IPS-18c (cell line): ENCODE results near the gene CCN6.

Experiments
- H3K4me3 ChIP-seq: 2 replicates; pipeline ENCODE4 v1.7.0; 2013; ENCODE audit warnings: low read depth, mild to moderate bottlenecking, low read length, moderate library complexity; ENCODE audit not compliant: insufficient read depth
- H3K9me3 ChIP-seq: one replicate; pipeline ENCODE4 v1.6.1; 2013; ENCODE audit warnings: mild to moderate bottlenecking, low read length, moderate library complexity; ENCODE audit not compliant: control insufficient read depth, insufficient read depth

CCN6 gene

DNA sequence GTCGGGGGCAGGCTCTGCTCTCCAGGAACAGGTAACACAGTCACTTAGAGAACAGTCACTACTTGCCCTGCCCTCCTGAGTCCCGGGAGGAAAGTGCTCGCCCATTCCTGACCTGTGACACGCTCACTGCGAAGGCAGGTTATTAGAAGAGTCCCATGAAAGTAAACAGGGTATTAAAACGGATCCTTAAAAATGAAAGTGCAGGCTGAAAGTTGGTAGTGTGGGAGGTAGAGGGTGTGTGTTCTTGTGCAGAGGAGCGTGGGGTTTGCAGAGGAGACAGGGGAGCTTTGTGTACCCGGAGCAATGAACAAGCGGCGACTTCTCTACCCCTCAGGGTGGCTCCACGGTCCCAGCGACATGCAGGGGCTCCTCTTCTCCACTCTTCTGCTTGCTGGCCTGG, at the start of gene CCN6:
Gene CCN6 (plus strand): TSS at position 104 of the 400 bp plus-strand sequence. CDS start 254 bp downstream, at position 358.
- Histone ChIP-seq H3K4me3 (no peak within 1 kb of the TSS), H3K9me3 (no peaks in the 10 kb centered on the region)

GRCh38 chr6:112004201-112005012, 49.5 kb upstream of the CCN6 start:
- no peak overlapping the region for H3K4me3 ChIP-seq
- no peaks in the 10 kb centered on the region for H3K9me3 ChIP-seq

GRCh38 chr6:112005013-112005371, 48.9 kb upstream of the CCN6 start:
- Histone ChIP-seq H3K4me3 (no peak overlapping the region), H3K9me3 (no peaks in the 10 kb centered on the region)

GRCh38 chr6:112007254-112007653, 46.6 kb upstream of the CCN6 start:
- Histone ChIP-seq H3K9me3 (no peaks in the 10 kb centered on the region), H3K4me3 (no peak overlapping the region)

DNA sequence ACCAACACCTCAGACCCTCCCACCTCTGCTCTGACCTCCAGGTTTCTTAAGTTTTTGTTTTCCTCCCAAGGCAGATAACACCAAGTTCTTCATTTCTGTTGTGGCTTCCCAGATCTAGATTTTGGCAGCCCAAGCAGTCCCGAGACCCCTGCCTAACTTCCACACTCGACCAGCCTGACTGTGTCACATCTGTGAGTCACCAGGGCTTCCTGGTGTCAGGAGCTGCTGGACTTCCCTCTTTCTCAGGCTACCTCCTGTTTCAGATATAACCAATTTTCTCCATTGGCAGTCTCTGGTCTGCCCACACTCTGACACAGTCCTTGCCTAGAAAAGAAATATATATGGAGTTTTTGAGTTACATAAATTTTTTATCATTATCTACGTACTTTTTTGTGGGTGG, 46.1 kb upstream of the CCN6 start:
- Histone ChIP-seq H3K9me3 (no peaks in the 10 kb centered on the region), H3K4me3 (no peak overlapping the region)

- Histone ChIP-seq H3K9me3 (no peaks in the 10 kb centered on the region), H3K4me3 (no peak overlapping the region)
Observed at GRCh38 chr6:112008482-112008881, 45.4 kb upstream of the CCN6 start.

GRCh38 chr6:112010328-112010727, 43.6 kb upstream of the CCN6 start:
- Histone ChIP-seq H3K4me3 (no peak overlapping the region), H3K9me3 (no peaks in the 10 kb centered on the region)

GRCh38 chr6:112013051-112013450, 40.9 kb upstream of the CCN6 start:
- H3K9me3 ChIP-seq, result no peaks in the 10 kb centered on the region
- H3K4me3 ChIP-seq, result no peak overlapping the region

DNA sequence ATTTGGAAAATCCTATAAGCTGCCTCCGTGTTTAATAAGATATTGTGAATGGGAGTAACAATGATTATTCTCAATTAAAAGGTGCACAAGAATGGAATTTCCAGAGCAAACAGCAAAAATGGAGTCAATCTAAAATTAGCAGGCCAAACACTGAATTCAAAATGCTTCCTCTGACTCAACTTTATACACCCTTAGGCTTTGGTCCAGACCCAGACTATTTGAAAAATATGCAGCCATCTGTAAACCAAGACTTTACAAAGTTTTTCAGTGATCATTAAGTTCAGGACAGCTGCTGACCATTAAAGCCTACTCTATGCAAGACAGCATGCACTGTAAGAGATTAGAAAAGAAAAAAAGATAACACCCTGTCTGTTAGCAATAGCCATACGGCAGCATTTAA, 39.4 kb upstream of the CCN6 start:
- Histone ChIP-seq H3K9me3 (no peaks in the 10 kb centered on the region), H3K4me3 (no peak overlapping the region)

DNA sequence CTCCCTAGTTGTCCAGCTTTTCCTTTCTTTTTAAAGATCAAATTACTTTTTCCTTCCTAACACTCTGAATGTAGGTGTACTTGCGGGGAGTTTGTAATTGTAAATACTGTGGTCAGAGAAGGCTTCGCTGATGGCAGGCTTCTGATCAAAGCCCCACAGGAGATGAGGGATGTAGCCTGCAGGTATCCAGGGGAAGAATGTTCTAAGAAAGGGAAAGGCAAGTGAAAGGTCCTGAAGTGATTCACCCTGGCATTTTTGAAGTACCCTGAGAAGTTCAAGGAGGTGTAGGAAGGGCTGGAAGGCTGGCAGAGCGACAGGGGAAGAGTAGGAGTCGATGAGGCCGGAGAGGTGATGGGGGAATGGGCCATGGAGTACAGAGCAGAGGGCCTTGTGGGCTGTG, 38.2 kb upstream of the CCN6 start:
- H3K4me3 ChIP-seq, result no peak overlapping the region

DNA sequence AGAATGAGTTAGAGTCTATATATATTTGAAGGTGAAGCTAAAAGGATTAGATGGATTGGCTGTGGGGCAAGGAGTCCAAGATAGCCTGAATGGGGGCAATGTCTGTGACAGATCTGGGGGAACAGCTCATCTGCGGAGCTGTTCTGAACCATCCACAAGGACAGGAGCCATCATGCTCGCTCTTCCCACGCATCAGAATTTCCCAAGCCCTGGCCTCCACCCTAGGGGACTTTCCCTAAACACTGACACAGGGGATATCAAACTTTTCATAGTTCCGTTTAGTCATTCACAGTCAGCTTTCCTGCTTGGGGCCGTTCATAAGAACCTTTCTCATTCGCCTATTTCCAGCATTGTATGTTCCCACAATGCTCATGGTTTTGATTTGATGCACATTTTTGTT, 37.6 kb upstream of the CCN6 start:
- H3K4me3 ChIP-seq, result no peak overlapping the region
- H3K9me3 ChIP-seq, result no peaks in the 10 kb centered on the region

More for the DNA sequence above, 38.2 kb upstream of the CCN6 start:
- no peaks in the 10 kb centered on the region for H3K9me3 ChIP-seq

GRCh38 chr6:112017169-112017568, 36.7 kb upstream of the CCN6 start:
- no peaks in the 10 kb centered on the region for H3K9me3 ChIP-seq
- H3K4me3 ChIP-seq, result no peak overlapping the region

DNA sequence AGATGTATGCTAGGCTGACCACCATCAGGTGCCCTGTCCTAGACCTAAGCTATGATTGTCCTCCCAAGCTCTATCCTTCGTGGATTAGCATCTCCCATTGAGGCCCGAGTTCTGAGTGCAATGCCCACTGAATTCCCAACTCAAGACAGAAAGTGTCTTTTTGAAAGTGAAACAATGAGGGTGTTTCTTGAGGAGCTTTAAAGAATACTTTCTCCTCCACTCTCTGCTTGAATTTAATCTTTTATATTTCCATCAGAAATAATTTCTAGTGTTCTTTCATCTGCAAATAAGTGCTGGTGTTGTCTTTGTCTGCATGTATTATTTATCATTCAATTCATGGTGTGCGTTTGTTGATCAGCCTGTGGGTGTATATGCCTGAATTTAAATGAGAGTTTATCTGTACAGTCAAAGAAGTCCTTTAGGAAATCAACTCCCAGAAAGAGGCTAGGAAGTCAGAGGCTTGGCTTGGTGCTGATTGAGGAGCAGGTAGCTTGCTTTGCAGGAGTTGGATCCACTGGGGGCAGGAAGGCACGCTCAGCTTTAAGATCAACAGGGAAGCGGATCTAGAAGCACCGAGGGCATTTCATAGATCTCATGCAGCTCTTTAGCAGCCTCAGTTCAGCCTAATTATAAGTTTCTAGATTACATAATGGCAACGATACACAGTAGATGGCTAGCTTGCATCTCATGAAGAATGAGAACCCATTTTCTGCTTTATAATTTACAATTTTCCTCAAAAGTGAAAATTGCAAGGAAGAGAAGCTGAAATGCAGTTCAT, 36.0 kb upstream of the CCN6 start:
- H3K4me3 ChIP-seq, result no peak overlapping the region
- H3K9me3 ChIP-seq, result no peaks in the 10 kb centered on the region

DNA sequence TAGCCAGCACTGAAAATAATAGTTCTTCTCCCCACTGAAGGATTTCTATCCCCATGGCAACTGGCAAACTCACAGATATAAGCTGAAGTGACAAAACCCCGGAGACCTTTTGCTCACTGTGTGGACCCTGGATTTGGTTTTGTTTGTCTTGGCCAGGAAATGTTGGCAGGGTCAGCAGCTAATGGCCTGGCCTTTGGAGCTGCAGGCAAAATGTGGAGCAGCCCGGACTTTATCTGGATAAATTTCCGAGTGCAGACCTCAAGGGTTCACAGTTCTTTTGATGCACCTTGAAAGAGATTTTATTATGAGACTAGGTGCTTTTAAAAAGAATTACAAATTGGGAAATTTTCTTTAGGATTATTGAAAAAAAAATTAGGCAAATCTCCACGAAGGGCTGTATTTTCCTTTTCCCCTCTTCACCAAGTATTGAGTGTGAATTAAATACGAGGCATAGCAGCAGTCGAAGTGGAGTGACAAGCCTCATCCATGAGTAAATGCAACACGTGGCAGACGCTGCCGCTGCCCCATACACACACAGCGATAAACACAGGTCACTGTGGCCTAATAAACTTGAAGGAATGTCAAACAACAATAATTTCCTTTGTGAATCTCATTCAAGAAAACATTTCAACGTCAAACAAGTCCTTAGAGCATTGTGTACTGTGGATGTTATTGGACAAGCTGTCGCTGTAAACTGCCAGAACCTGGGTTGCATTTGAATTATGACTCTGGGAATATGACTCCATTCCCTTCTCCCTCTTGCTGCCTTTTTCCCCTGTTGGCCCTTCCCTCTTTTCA, 35.1 kb upstream of the CCN6 start:
- Histone ChIP-seq H3K9me3 (no peaks in the 10 kb centered on the region), H3K4me3 (no peak overlapping the region)

- no peak overlapping the region for H3K4me3 ChIP-seq
- H3K9me3 ChIP-seq, result no peaks in the 10 kb centered on the region
Observed at GRCh38 chr6:112019589-112019988, 34.3 kb upstream of the CCN6 start.

DNA sequence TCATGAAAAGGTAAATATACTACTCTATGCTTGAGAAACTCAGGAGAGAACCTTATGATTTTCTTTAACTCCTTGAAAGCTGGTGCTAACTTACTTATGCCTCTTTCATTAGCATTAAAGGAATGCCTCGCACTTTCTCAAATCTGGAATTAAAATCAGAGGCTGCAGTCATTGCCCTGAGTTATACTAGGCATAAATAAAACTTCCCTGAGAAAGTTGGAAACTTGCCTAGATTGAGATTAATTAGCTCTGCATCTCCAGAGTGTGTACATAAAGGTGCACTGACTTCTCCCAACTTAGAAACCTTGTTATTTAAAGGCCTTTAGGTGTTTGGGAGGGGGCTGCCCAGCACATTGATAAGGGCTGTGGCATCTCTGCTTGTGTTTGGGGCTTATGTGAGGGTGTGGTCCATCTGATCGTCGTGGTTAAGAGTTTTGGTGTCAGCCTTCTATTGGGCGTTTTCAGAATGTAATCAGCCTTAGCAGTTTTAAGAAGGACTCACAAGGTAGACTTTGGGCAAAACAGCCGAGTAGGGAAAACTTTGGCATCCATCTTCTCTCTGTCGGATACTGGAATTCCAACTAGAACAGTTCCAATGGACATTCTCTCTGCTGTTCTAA, 32.1 kb upstream of the CCN6 start:
- no peak overlapping the region for H3K4me3 ChIP-seq
- no peaks in the 10 kb centered on the region for H3K9me3 ChIP-seq

DNA sequence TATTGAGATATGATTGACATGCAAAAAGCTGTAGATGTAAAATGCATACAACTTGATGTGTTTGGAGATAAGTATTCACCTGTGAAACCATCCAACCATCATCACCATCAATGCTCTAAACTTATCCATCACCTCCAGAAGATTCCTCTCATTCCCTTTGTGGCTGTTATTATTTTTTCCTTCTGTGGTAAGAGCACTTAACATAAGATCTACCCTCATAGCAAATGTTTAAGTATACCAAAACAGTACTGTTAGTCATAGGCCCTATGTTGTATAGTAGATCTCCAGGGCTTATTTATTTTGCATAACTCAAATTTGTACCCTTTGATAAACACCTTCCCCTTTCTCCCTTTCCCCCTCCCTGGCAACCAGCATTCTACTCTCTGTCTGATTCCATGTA, 31.2 kb upstream of the CCN6 start:
- H3K4me3 ChIP-seq, result no peak overlapping the region
- H3K9me3 ChIP-seq, result no peaks in the 10 kb centered on the region
